Brain pericyte (primary cell): ENCODE data around the gene ITGB7.
"Not testable (repeated sequence)": the region's sequence is repeated elsewhere in the genome, so short reads cannot be mapped to it uniquely, and the experiment has no call there.

Experiments
- DNase-seq: peaks from one replicate; pipeline ENCODE4 v3.0.0-alpha.2; 2012; ENCODE audit warnings: low read depth, low spot score

Gene ITGB7

DNA sequence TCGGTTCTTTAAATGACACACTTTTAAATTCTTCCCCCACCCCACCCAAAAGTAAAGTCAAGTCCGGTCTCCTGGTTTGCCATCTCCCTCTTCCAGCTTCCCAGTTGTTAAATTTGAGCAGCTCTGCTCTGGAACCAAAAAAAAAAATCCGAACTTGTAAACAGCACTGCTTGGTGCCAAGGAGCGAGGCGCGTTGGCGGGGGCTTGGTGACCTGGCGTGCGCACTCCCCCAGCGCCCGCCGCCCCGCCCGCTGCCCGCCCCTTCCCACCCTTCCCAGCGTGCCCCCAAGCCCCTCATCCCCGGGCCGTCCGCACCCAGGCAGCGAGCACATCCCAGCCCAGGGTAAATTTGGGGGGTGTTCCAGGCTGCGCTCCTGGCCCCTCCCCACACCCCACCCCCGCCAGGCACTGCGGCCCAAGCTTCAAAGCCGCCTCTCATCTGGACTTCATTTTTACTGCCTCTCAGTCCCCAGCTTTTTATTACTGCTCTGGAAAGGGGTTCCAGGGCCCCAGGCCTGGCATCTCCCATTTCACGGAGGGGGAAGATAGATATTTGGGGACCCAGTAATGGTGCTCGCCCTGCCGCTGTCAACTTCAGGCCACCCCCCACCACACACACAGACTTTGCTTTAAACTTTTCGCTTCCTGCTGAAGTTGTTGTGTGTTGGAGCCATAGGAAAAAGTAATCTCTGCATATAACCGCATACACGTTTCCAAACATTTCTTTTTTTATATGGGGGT, 11.7 kb upstream of the ITGB7 start:
- DNase-seq: no peak

DNA sequence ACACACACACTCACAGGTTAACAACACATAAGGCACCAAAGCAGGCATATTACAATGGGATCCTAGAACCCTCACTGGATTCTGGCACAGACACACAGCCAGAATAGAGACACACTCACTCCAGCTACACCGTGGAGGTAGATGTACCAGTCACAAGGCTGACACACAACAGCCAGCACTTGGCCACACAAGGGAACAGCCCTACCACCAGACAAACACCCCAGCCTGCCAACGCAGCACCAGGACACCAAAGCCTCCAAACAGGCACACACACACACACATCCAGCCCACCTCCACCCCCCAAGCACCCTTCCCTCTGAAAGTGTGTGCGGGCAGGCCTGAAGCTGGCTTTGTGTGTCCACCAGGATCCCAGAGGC, 10.9 kb upstream of the ITGB7 start:
- DNase-seq: no peak

GRCh38 chr12:53217051-53217930, 10.2 kb upstream of the ITGB7 start:
- DNase-seq: no peak

GRCh38 chr12:53215497-53215896, 8.4 kb upstream of the ITGB7 start:
- no peak for DNase-seq

GRCh38 chr12:53214687-53215455, 7.8 kb upstream of the ITGB7 start:
- no peak for DNase-seq

DNA sequence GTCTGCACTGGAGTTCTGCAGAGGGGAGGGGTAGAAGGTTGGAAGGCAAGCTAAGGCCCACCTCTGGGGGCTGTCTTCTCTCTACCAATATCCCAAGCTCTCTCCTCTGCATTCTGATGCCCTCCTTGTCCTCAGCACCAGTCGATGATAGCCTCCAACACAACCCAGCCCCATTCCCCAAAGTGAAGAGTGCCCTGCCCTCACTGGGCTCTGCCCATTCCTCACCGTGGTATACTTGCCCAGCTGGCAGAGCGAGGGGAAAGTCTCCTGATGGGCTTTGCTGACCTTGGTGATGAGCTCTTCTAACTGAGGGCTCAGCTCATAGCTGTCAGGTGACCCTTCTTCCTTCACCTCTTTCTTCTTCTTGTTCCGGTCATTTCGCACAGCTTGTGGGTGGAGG, 7.2 kb upstream of the ITGB7 start:
- DNase-seq: no peak

- no peak for DNase-seq
Observed at GRCh38 chr12:53213348-53213747, 6.3 kb upstream of the ITGB7 start.

DNA sequence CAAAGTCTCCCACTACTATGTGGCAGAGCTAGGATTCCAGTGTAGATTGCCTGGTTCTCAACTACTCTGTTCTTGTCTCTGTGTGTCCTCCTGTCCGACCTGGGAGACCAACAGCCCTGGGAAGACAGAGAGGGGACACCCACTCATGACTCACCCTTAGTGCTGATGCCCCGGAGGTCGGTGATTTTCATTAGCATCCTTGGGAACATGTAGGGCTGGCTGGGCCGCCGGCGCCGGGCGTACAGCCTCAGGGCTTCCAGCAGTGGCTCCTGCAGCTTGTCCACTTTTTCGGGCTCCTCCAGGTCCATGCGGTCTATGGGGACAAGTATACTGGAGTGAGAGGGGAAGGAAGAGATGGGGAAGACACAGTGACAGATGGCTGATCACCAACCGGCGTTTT, 5.9 kb upstream of the ITGB7 start:
- DNase-seq: no peak

DNA sequence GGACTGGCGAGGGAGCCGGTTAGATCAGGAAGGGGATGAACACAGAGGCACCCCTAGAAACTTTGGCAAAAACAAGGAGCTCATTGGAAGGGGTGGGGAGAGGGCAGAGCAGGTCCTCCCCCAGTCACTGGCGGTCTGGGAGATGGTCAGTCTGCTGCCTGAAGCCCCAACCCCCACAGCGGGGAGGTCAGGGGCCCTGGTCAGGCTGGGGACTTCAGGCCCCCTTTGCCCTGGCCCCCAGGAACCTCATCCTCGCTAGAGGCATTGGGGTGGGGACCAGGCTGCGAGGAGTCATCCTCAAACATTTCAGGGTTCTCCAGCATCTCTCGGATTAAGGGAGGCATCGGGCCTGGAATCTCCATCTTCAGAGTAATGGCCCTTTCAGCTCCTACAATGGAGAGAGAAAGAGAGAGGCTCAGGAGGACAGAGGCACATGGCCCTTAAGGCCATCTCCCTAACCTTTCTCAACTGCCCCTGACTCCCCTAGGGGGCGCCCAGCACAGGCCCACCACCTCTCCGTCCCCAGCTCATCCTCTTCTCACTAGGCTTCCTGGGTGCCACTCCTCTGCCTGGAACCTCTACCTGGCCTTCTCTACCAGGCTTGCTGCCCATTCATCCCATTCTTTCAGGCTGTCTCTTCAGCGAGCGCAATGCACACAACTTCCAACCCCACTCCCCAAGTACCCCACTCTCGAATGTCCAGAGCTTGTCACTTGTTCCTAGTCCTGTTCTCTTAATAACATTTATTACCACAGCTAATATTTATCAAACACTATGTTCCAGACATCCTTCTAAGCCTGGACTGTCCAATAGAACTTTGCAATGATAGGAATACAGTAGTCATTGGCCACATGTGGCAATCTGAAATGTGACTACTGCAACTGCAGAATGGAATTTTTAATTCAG, 4.7 kb upstream of the ITGB7 start:
- DNase-seq: no peak

DNA sequence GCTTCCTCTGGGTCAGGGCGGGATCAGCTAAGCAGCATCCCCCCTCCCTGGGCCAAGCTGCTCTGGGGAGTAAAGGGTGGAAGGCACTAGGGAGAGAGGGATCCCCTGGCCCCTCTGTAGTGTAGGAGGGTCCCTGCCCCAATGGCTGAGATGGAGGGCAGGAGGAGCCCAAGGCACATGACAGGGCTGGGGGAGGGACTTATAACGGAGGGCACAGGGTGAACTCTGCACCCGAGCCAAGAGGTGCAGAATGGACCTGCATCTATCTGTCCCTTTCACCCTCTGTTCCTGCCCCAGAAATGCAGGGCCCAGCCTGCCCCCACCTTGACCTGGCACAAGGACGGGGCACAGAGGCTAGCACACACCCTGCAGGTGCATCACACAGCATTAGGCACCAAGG, 3.8 kb upstream of the ITGB7 start:
- no peak for DNase-seq

DNA sequence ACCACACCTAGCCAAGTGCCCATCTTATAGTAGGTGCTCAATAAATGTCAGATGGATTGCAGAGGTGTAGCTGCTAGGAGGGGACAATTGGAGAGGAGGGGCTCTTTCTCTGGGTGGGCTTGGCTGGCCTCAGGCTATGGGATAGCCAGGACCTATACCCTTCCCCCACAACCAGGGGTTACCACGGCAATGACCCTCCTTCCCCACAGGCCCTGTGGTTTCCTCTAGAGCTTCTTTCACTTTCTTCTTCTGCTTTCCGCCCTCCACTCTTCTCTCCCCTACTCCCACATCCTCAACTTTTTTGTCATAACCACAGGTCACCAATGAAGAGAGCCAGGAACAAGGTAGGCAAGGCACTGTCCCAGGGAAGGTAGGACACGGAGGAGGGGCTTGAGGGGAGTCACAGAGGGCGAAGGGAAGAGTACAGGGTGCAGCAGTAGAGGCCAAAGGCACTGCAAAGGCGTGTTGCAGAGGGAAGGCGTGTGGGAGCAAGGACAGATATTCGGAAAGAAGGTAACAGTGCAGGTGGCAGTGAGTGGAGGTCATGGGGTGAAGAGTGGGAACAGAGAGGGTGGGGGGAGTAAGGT, 1.9 kb upstream of the ITGB7 start:
- no peak for DNase-seq

DNA sequence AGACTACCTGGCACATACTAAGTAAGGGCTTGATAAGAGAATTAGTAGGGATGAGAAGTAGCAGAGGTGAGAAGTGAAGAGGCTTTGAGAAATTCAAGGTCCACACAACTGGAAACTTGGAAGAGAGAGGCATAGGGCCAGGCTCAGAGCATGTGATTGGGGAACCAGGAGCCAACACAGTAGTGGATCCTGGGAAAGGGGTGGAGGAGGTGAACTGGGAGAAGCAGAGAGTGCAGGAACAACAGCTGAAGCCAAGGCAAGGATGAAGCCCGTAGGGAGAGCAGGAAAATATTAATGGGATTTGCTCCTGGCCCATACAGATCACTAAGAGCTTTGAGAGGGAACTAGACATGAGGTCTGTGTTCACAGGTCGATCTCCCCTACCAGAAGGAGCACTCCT, 1.4 kb upstream of the ITGB7 start:
- no peak for DNase-seq

DNA sequence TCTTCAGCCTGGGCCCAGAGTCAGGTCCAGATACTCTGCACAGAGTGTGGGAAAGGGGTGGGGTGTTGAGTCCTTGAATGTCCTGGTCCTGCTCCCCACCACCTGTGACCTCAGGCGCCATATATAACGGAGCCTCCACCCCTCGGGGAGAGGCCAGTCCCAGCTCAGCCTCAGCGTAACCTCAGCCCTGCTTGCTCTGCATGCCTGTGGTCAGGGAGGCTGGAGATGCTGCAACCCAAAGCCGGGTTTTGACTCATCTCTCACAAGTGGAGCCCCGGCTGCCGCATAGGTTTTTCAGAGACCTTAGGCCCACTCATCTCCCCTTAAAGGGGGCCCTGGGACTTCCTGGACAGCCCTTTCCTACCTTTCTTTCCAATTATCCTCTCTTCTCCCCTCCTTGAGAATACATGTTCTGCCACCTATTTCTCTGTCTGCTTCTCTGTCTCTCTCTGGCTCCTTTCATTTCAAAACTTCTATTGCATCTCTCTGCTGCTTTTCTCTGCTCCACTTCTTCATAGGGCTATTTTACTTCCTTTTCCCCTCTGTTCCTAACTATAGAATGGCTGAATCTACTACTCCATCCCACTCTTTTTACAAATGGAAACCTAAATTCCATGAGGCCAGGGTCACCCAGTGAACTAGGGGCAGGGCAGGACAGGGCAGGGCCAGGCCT, 1.2 kb downstream of the ITGB7 start:
- DNase-seq: peak; percentile 52

DNA sequence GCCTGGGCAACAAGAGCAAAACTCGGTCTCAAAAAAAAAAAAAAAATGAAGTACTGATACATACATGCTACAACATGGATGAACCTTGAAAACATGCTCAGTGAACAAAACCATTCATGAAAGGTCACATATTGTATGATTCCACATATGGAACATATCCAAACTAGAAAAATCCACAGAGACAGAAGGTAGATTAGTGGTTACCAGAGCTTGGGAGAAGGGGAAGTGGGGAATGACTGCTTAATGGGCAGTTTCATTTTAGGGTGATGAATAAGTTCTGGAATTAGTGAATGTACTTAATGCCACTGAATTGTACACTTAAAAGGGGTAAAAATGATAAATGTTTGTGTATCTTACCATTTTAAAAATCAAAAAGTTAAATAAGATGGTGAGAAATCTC, 2.7 kb downstream of the ITGB7 start:
- no peak for DNase-seq

DNA sequence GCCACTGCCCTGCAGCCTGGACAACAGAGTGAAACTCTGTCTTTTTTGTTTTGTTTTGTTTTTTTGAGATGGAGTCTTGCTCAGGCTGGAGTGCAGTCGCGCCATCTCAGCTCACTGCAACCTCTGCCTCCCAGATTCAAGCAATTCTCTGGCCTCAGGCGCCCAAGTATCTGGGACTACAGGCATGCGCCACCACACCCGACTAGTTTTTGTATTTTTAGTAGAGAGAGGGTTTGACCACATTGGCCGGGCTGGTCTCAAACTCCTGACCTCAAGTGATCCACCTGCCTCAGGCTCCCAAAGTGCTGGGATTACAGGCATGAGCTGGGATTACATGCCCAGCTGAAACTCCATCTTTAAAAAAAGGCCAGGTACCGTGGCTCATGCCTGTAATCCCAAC, 4.7 kb downstream of the ITGB7 start:
- not testable (repeated sequence) for DNase-seq

- no peak for DNase-seq
Observed at GRCh38 chr12:53201639-53202038, 5.4 kb downstream of the ITGB7 start.

GRCh38 chr12:53201177-53201541, 5.9 kb downstream of the ITGB7 start:
- DNase-seq: no peak

- no peak for DNase-seq
Observed at GRCh38 chr12:53200458-53201176, 6.4 kb downstream of the ITGB7 start.

GRCh38 chr12:53200107-53200457, 7.0 kb downstream of the ITGB7 start:
- no peak for DNase-seq

- DNase-seq: no peak
Observed at GRCh38 chr12:53199700-53200099, 7.4 kb downstream of the ITGB7 start.
